ENCODE data around the gene GOLIM4. TPM values are rescaled to one million over a fixed set of nuclear protein-coding genes. Genes with fewer than 3 reads are reported as not detected.
"Not testable (repeated sequence)": the region's sequence is repeated elsewhere in the genome, so short reads cannot be mapped to it uniquely, and the experiment has no call there.

GOLIM4 gene
- total RNA-seq = 1 to 10 TPM; 1.4 to 1.5 TPM

- intact Hi-C loops (cut with micrococcal nuclease) = loop anchor here (1.0 to 5.0 kb wide), 2 partner anchors 33 to 70 kb away; no protein-coding TSS in a partner anchor
- H3K9me3 Mint-ChIP-seq = no peaks in the 10 kb centered on the region
- peak within 1 kb of the TSS; percentile 67 for H3K4me3 Mint-ChIP-seq
- ChIA-PET CTCF (no interaction called here), POLR2A (no interaction called here)
- DNase-seq = peak; percentile 66
- H3K27me3 Mint-ChIP-seq = peaks cover 39% of the 10 kb centered on the region
- no peak within 1 kb of the TSS for H3K27ac Mint-ChIP-seq
- H3K4me1 Mint-ChIP-seq (ENCODE audit: low read depth) = peaks cover 10% of the 10 kb centered on the region
- H3K36me3 Mint-ChIP-seq = no peaks in the 10 kb centered on the region
Measured at GRCh38 chr3:168095611-168096209, at the start of gene GOLIM4. GOLIM4 (minus strand) TSS chr3:168095924; CDS start chr3:168095285, 639 bp downstream.

GRCh38 chr3:168141405-168141998, 45.8 kb upstream of the GOLIM4 start:
- Mint-ChIP-seq H3K4me1 (ENCODE audit: low read depth) (no peaks in the 10 kb centered on the region), H3K27me3 (no peaks in the 10 kb centered on the region), H3K27ac (no peak overlapping the region), H3K36me3 (no peaks in the 10 kb centered on the region), H3K9me3 (no peaks in the 10 kb centered on the region), H3K4me3 (no peak overlapping the region)
- ChIA-PET CTCF (no interaction called here), POLR2A (no interaction called here)
- DNase-seq = no peak
- intact Hi-C loops (cut with micrococcal nuclease) = no loop called here

- H3K27ac Mint-ChIP-seq = no peak overlapping the region
- no peaks in the 10 kb centered on the region for H3K4me1 Mint-ChIP-seq (ENCODE audit: low read depth)
- H3K27me3 Mint-ChIP-seq = no peaks in the 10 kb centered on the region
- H3K4me3 Mint-ChIP-seq = no peak overlapping the region
- DNase-seq = no peak
- ChIA-PET POLR2A (no interaction called here), CTCF (no interaction called here)
- H3K36me3 Mint-ChIP-seq = no peaks in the 10 kb centered on the region
- intact Hi-C loops (cut with micrococcal nuclease) = no loop called here
- no peaks in the 10 kb centered on the region for H3K9me3 Mint-ChIP-seq
Measured at GRCh38 chr3:168139947-168140346, 44.2 kb upstream of the GOLIM4 start.

GRCh38 chr3:168138421-168138820, 42.7 kb upstream of the GOLIM4 start:
- Mint-ChIP-seq H3K27ac (no peak overlapping the region), H3K36me3 (no peaks in the 10 kb centered on the region), H3K4me3 (no peak overlapping the region), H3K27me3 (no peaks in the 10 kb centered on the region), H3K9me3 (no peaks in the 10 kb centered on the region), H3K4me1 (ENCODE audit: low read depth) (no peaks in the 10 kb centered on the region)
- ChIA-PET POLR2A (no interaction called here), CTCF (no interaction called here)
- intact Hi-C loops (cut with micrococcal nuclease) = no loop called here
- no peak for DNase-seq

GRCh38 chr3:168134931-168135330, 39.2 kb upstream of the GOLIM4 start:
- Mint-ChIP-seq H3K27me3 (no peaks in the 10 kb centered on the region), H3K4me3 (no peak overlapping the region), H3K27ac (no peak overlapping the region), H3K9me3 (no peaks in the 10 kb centered on the region), H3K4me1 (ENCODE audit: low read depth) (no peaks in the 10 kb centered on the region), H3K36me3 (no peaks in the 10 kb centered on the region)
- ChIA-PET POLR2A (no interaction called here), CTCF (no interaction called here)
- intact Hi-C loops (cut with micrococcal nuclease) = no loop called here
- DNase-seq = no peak

GRCh38 chr3:168130250-168130649, 34.5 kb upstream of the GOLIM4 start:
- DNase-seq; CTCF ChIA-PET; H3K4me1 Mint-ChIP-seq (ENCODE audit: low read depth); intact Hi-C loops (cut with micrococcal nuclease); H3K36me3 Mint-ChIP-seq; H3K27ac Mint-ChIP-seq; POLR2A ChIA-PET; H3K27me3 Mint-ChIP-seq; H3K4me3 Mint-ChIP-seq: not testable (repeated sequence)
- peaks cover 10% of the 10 kb centered on the region for H3K9me3 Mint-ChIP-seq

GRCh38 chr3:168128463-168128862, 32.7 kb upstream of the GOLIM4 start:
- H3K36me3 Mint-ChIP-seq; H3K4me3 Mint-ChIP-seq; DNase-seq; H3K27ac Mint-ChIP-seq; POLR2A ChIA-PET; H3K4me1 Mint-ChIP-seq (ENCODE audit: low read depth); intact Hi-C loops (cut with micrococcal nuclease); CTCF ChIA-PET; H3K27me3 Mint-ChIP-seq: not testable (repeated sequence)
- peaks cover 10% of the 10 kb centered on the region for H3K9me3 Mint-ChIP-seq

GRCh38 chr3:168127466-168127865, 31.7 kb upstream of the GOLIM4 start:
- peaks cover 1% of the 10 kb centered on the region for H3K27me3 Mint-ChIP-seq
- no peaks in the 10 kb centered on the region for H3K36me3 Mint-ChIP-seq
- CTCF ChIA-PET = no interaction called here
- DNase-seq = no peak
- intact Hi-C loops (cut with micrococcal nuclease) = no loop called here
- H3K4me1 Mint-ChIP-seq (ENCODE audit: low read depth) = no peaks in the 10 kb centered on the region
- POLR2A ChIA-PET = no interaction called here
- no peak overlapping the region for H3K4me3 Mint-ChIP-seq
- H3K9me3 Mint-ChIP-seq = peaks cover 10% of the 10 kb centered on the region
- no peak overlapping the region for H3K27ac Mint-ChIP-seq

GRCh38 chr3:168124791-168125190, 29.1 kb upstream of the GOLIM4 start:
- POLR2A ChIA-PET = no interaction called here
- H3K4me3 Mint-ChIP-seq = no peak overlapping the region
- H3K27me3 Mint-ChIP-seq = peaks cover 1% of the 10 kb centered on the region
- no peak for DNase-seq
- H3K9me3 Mint-ChIP-seq = peaks cover 9% of the 10 kb centered on the region
- CTCF ChIA-PET = no interaction called here
- no peaks in the 10 kb centered on the region for H3K36me3 Mint-ChIP-seq
- no peak overlapping the region for H3K27ac Mint-ChIP-seq
- intact Hi-C loops (cut with micrococcal nuclease) = no loop called here
- no peaks in the 10 kb centered on the region for H3K4me1 Mint-ChIP-seq (ENCODE audit: low read depth)

- Mint-ChIP-seq H3K9me3 (peaks cover 5% of the 10 kb centered on the region), H3K4me3 (no peak overlapping the region), H3K36me3 (no peaks in the 10 kb centered on the region), H3K27me3 (no peaks in the 10 kb centered on the region), H3K27ac (no peak overlapping the region), H3K4me1 (ENCODE audit: low read depth) (no peaks in the 10 kb centered on the region)
- CTCF ChIA-PET = no interaction called here
- DNase-seq = no peak
- intact Hi-C loops (cut with micrococcal nuclease) = no loop called here
- POLR2A ChIA-PET = no interaction called here
Measured at GRCh38 chr3:168124291-168124690, 28.6 kb upstream of the GOLIM4 start.

- H3K9me3 Mint-ChIP-seq = peaks cover 5% of the 10 kb centered on the region
- H3K4me3 Mint-ChIP-seq = no peak overlapping the region
- ChIA-PET POLR2A (no interaction called here), CTCF (no interaction called here)
- no peak for DNase-seq
- H3K36me3 Mint-ChIP-seq = no peaks in the 10 kb centered on the region
- H3K27ac Mint-ChIP-seq = no peak overlapping the region
- H3K27me3 Mint-ChIP-seq = no peaks in the 10 kb centered on the region
- intact Hi-C loops (cut with micrococcal nuclease) = no loop called here
- no peaks in the 10 kb centered on the region for H3K4me1 Mint-ChIP-seq (ENCODE audit: low read depth)
Measured at GRCh38 chr3:168123201-168124176, 27.8 kb upstream of the GOLIM4 start.

- no peak overlapping the region for H3K27ac Mint-ChIP-seq
- H3K9me3 Mint-ChIP-seq = no peaks in the 10 kb centered on the region
- intact Hi-C loops (cut with micrococcal nuclease) = no loop called here
- H3K4me1 Mint-ChIP-seq (ENCODE audit: low read depth) = no peaks in the 10 kb centered on the region
- H3K27me3 Mint-ChIP-seq = no peaks in the 10 kb centered on the region
- no peak for DNase-seq
- H3K36me3 Mint-ChIP-seq = no peaks in the 10 kb centered on the region
- ChIA-PET POLR2A (no interaction called here), CTCF (no interaction called here)
- H3K4me3 Mint-ChIP-seq = no peak overlapping the region
Measured at GRCh38 chr3:168121184-168122017, 25.7 kb upstream of the GOLIM4 start.

All from activated CD4-positive, alpha-beta memory T cell treated with anti-CD3 and anti-CD28 coated beads for 36 hours (primary cell).